Endothelial cell (in vitro differentiated cells): ENCODE data around the gene NTM. TPM values are rescaled to one million over a fixed set of nuclear protein-coding genes. Genes with fewer than 3 reads are reported as not detected.

Source experiments
- DNase-seq: peaks from one replicate; pipeline ENCODE4 v3.0.0; 2021; ENCODE audit warnings: low spot score
- H3K27ac Mint-ChIP-seq: one replicate; pipeline ENCODE4 v1.8.0; 2021; ENCODE audit warnings: mixed read lengths, inconsistent platforms; ENCODE audit not compliant: unreplicated experiment
- H3K27me3 Mint-ChIP-seq: one replicate; pipeline ENCODE4 v1.8.0; 2021; ENCODE audit warnings: mild to moderate bottlenecking, moderate library complexity, mixed read lengths, inconsistent platforms; ENCODE audit not compliant: unreplicated experiment
- H3K36me3 Mint-ChIP-seq: one replicate; pipeline ENCODE4 v1.8.0; 2021; ENCODE audit warnings: mild to moderate bottlenecking, low read depth, mixed read lengths, inconsistent platforms; ENCODE audit not compliant: unreplicated experiment
- H3K4me1 Mint-ChIP-seq: one replicate; pipeline ENCODE4 v1.8.0; 2021; ENCODE audit warnings: mild to moderate bottlenecking, mixed read lengths, inconsistent platforms; ENCODE audit not compliant: unreplicated experiment
- H3K4me3 Mint-ChIP-seq: one replicate; pipeline ENCODE4 v1.8.0; 2021; ENCODE audit warnings: mild to moderate bottlenecking, mixed read lengths, inconsistent platforms; ENCODE audit not compliant: unreplicated experiment
- H3K9me3 Mint-ChIP-seq: one replicate; pipeline ENCODE4 v1.8.0; 2021; ENCODE audit warnings: mixed read lengths, inconsistent platforms; ENCODE audit not compliant: unreplicated experiment
- total RNA-seq: library from RNA; stranded (reverse); fragmentation: NEBNext Ultra II Directional; extraction: Animal tissue kit (Norgen Biotek cat#: 25700); gene quantifications from one replicate; pipeline ENCODE4 v1.2.1, GENCODE V29; 2021; ENCODE audit not compliant: unreplicated experiment
- TF ChIP-seq, protein P1 (sequence below): fragments of 200-600 bp; sonication (generic); IDR thresholded peaks from one replicate; pipeline ENCODE4 v1.5.0; 2021; ENCODE audit warnings: antibody characterized with exemption; ENCODE audit not compliant: unreplicated experiment

Gene NTM
- total RNA-seq, 1 donor from 2014 or later, result 3.6 TPM

DNA sequence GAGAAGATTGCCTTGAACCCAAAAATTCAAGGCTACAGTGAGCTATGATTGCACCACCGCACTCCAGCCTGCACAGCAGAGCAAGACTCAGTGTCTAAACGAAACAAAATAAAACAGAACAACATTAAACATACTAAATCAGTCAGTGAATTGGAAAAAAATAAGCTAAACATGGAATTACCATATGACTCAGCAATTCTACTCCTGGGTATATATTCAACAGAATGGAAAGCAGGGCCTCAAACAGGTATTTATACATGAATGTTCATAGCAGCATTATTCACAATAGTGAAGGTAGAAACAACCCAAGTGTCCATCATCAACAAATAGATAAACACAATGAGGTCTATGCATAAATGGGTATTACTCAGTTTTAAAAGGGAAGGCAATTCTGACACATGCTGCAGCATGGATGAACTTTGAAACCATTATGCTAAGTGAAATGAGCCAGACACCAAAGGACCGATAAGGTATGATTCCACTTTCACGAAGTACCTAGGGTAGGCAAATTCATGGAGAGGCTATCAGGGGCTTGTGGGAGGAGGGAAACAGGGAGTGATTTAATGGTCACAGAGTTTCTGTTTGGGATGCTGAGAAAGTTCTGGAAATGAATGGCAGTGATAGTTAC is 15.5 kb downstream of the NTM start:
- Mint-ChIP-seq H3K27me3 (no peaks in the 10 kb centered on the region), H3K9me3 (no peaks in the 10 kb centered on the region), H3K27ac (no peak overlapping the region), H3K36me3 (no peaks in the 10 kb centered on the region), H3K4me3 (no peak overlapping the region), H3K4me1 (no peaks in the 10 kb centered on the region)
- TF ChIP-seq, protein P1, sequence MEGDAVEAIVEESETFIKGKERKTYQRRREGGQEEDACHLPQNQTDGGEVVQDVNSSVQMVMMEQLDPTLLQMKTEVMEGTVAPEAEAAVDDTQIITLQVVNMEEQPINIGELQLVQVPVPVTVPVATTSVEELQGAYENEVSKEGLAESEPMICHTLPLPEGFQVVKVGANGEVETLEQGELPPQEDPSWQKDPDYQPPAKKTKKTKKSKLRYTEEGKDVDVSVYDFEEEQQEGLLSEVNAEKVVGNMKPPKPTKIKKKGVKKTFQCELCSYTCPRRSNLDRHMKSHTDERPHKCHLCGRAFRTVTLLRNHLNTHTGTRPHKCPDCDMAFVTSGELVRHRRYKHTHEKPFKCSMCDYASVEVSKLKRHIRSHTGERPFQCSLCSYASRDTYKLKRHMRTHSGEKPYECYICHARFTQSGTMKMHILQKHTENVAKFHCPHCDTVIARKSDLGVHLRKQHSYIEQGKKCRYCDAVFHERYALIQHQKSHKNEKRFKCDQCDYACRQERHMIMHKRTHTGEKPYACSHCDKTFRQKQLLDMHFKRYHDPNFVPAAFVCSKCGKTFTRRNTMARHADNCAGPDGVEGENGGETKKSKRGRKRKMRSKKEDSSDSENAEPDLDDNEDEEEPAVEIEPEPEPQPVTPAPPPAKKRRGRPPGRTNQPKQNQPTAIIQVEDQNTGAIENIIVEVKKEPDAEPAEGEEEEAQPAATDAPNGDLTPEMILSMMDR, result no peak
- DNase-seq, result no peak

DNA sequence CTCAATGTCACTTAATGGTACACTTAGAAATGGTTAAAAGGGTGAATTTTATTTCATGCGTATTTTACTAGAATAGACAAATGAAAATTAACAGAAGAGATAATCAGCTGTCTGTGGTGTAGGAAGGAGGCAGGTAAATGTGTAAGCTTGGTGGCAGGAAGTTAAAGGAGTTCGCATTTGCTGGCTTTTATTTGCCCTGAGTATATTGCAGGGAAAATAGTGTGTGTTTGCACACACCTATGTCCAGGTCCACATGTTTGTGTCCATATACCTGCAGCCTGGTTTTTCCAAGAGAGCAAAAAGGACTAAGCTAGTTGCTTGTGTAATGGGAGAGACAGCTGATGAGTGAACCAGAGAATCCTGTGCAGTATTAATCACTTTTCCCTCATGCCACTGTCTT is 16.0 kb downstream of the NTM start:
- Mint-ChIP-seq H3K4me3 (no peak overlapping the region), H3K36me3 (no peaks in the 10 kb centered on the region), H3K27ac (no peak overlapping the region), H3K4me1 (no peaks in the 10 kb centered on the region), H3K9me3 (no peaks in the 10 kb centered on the region), H3K27me3 (no peaks in the 10 kb centered on the region)
- DNase-seq, result no peak
- TF ChIP-seq, protein P1, result no peak

DNA sequence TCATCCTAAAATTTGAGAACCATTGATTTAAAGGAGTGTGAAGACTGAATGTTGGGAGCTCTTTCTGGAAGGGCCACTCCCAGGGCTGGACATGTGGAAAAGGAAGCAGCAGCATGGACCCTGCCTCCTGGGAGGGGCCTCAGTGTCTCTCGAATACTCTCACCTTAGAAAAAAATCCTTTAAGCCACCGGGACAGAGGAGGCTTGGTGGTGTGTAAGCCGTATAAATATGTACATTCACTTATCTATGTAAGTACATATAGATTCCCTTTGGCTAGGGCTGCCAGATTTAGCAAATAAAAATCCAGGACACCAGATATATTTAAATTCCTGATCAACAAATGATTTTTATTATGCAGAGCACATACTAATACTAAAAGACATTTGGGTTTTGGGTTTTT is 17.6 kb downstream of the NTM start:
- Mint-ChIP-seq H3K4me3 (no peak overlapping the region), H3K36me3 (no peaks in the 10 kb centered on the region), H3K4me1 (no peaks in the 10 kb centered on the region), H3K9me3 (no peaks in the 10 kb centered on the region), H3K27ac (no peak overlapping the region), H3K27me3 (no peaks in the 10 kb centered on the region)
- TF ChIP-seq, protein P1, result no peak
- DNase-seq, result no peak

DNA sequence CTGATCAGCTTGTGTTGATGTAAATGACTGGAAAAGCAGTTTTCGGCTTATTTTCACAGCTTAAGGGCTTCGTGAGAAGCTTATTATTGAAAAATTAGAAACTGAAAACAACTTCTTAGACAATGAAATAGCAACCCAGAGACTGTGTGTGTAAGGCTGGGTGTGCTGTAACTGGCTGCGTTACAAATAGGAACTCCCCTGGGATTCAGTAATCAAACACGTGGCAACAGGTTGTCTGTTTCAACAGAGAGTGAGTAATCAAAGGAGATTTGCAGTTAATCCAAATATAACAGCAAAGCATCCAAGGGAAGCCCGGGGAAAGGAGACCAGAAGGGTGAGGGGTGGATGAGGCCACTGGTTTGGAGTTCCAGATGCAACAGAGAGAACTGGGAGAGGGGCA is 19.2 kb downstream of the NTM start:
- Mint-ChIP-seq H3K27me3 (no peaks in the 10 kb centered on the region), H3K4me3 (no peak overlapping the region)

DNA sequence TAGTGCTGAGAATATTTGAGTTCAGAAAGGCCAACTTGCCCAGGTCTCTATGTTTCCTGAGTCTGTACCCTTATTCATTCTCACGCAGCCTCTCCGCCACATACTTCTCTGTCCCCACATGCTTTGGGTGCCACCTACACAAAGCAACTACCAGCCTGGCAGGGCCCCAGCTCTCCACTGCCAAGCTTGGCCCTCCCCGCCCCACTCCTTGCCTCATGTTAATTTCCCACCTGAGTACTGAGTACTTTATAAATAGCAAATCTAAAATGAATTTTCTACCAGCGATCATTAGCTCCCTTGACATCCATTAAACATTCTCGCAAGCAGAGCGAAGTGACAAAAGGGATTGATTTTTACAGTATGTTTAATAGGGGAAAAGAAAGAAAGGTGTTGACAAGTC is 20.8 kb downstream of the NTM start:
- no peak for DNase-seq
- Mint-ChIP-seq H3K4me1 (no peaks in the 10 kb centered on the region), H3K27me3 (no peaks in the 10 kb centered on the region), H3K36me3 (no peaks in the 10 kb centered on the region), H3K4me3 (no peak overlapping the region), H3K9me3 (no peaks in the 10 kb centered on the region), H3K27ac (no peak overlapping the region)
- TF ChIP-seq, protein P1, result no peak

More for the DNA sequence above, 19.2 kb downstream of the NTM start:
- TF ChIP-seq, protein P1, result no peak
- no peak for DNase-seq
- H3K36me3 Mint-ChIP-seq, result no peaks in the 10 kb centered on the region
- H3K27ac Mint-ChIP-seq, result no peak overlapping the region
- no peaks in the 10 kb centered on the region for H3K9me3 Mint-ChIP-seq
- H3K4me1 Mint-ChIP-seq, result no peaks in the 10 kb centered on the region
